ENCODE measurements around the gene E2F4. TPM values are rescaled to one million over a fixed set of nuclear protein-coding genes. Genes with fewer than 3 reads are reported as not detected.

Gene E2F4
- polyA plus RNA-seq, 1 donor (not counting 4 experiments of a cell fraction or from before 2014, with no cell fraction given) = 64.7 TPM

GRCh38 chr16:67157892-67158635 is 33.9 kb upstream of the E2F4 start:
- Histone ChIP-seq H3K4me3 (ENCODE audit: control insufficient read depth in 2 of 3, extremely low read depth in 1 of 3, insufficient read depth in 2 of 3, low read depth in 1 of 3, low read length in 3 of 3) (no peak overlapping the region), H3K9me3 (ENCODE audit: control insufficient read depth, low read depth, low read length) (no peaks in the 10 kb centered on the region), H3K4me1 (ENCODE audit: control insufficient read depth, extremely low read depth, insufficient read depth, low read length) (peaks cover 18% of the 10 kb centered on the region), H3K36me3 (ENCODE audit: control insufficient read depth in 2 of 2, extremely low read depth in 1 of 2, insufficient read depth in 2 of 2, low read length in 2 of 2) (peaks cover 0 to 5% of the 10 kb centered on the region in 2 experiments), H3K9me1 (ENCODE audit: control insufficient read depth, extremely low read depth, insufficient read depth, low read length) (peaks cover 3% of the 10 kb centered on the region), H3K79me2 (ENCODE audit: control insufficient read depth, insufficient read depth, low read length) (no peaks in the 10 kb centered on the region), H3K27me3 (ENCODE audit: control insufficient read depth, extremely low read depth, insufficient read depth, low read length) (peaks cover 4% of the 10 kb centered on the region), H3K4me2 (ENCODE audit: control insufficient read depth, extremely low read depth, insufficient read depth, low read depth, low read length) (no peak overlapping the region), H3K9ac (ENCODE audit: control insufficient read depth, extremely low read depth, insufficient read depth, low read length) (no peak overlapping the region), H3K27ac (ENCODE audit: control insufficient read depth, insufficient read depth, low read length) (no peak overlapping the region), H4K20me1 (ENCODE audit: control insufficient read depth, extremely low read depth, insufficient read depth, low read length) (peaks cover 7% of the 10 kb centered on the region), H2AFZ (ENCODE audit: control insufficient read depth, low read length) (no peak overlapping the region)
- dilution Hi-C loops (cut with MboI; ENCODE audit: extremely low pct_ligation_motif_present, low sequenced_read_pairs) = no loop called here
- FAIRE-seq (no peak), DNase-seq (ENCODE audit: low read depth, low spot score) (no peak)
- TF ChIP-seq, protein P1, sequence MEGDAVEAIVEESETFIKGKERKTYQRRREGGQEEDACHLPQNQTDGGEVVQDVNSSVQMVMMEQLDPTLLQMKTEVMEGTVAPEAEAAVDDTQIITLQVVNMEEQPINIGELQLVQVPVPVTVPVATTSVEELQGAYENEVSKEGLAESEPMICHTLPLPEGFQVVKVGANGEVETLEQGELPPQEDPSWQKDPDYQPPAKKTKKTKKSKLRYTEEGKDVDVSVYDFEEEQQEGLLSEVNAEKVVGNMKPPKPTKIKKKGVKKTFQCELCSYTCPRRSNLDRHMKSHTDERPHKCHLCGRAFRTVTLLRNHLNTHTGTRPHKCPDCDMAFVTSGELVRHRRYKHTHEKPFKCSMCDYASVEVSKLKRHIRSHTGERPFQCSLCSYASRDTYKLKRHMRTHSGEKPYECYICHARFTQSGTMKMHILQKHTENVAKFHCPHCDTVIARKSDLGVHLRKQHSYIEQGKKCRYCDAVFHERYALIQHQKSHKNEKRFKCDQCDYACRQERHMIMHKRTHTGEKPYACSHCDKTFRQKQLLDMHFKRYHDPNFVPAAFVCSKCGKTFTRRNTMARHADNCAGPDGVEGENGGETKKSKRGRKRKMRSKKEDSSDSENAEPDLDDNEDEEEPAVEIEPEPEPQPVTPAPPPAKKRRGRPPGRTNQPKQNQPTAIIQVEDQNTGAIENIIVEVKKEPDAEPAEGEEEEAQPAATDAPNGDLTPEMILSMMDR (optimal IDR thresholded peaks at IDR 0.05 in 1 of 3, IDR thresholded peaks at IDR 0.05 in 1 of 3, conservative IDR thresholded peaks at IDR 0.05 in 1 of 3; ENCODE audit: extremely low read depth in 1 of 3, insufficient read depth in 2 of 3, low read length in 3 of 3) = no peak
- TF ChIP-seq EZH2 (IDR thresholded peaks at IDR 0.05; ENCODE audit: low read length) = no peak

DNA sequence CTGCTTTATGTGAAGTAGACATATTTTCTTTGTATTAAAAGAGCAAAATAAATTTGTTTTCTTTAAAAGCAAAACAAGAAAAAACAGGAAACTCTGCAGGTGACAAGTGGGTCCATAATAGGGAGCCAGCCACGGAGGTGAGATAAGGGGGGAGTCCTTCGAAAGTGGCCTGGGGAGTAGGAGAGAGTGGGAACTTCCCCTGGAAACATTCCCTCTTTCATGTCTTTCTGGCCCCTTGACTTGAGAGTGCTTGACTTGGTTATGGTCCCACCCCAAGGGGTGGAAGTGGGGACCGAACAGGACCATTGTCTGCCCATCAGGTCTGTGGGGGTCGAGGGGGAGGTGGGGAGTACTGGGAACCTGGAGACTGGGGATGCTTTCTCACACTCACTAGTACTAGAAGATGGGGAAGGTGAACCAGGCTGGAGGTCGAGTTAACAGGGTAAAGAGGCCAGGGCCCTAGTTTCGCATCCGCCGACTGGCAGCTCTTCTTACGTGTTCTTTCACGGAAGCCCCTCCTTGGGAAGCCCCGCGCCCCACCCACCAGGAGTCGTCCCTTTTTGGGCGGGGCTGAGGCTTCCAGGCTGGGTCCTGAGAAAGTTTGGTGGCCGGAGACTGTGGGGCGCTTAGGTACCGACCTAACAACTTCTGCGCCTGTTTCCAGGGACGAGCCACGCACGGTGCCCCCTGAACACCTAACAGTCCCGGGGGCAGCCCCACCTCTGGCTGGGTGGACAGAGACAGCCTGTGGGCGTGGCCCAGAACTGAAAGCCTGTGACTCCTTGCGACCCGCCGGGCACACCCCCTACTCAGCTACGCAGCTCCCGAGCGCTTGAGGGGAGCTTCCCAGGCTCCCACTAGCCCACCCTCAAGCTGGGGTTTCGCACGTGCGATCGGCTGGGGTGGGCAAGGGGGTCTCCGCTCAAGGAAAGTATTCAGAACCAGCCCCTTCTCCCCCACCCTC is 33.0 kb upstream of the E2F4 start:
- H3K36me3 ChIP-seq (ENCODE audit: control insufficient read depth in 2 of 2, extremely low read depth in 1 of 2, insufficient read depth in 2 of 2, low read length in 2 of 2) = peaks cover 0 to 5% of the 10 kb centered on the region in 2 experiments
- peak overlapping the region; percentile 56 for H3K27ac ChIP-seq (ENCODE audit: control insufficient read depth, insufficient read depth, low read length)
- dilution Hi-C loops (cut with MboI; ENCODE audit: extremely low pct_ligation_motif_present, low sequenced_read_pairs) = no loop called here
- no peak for DNase-seq (ENCODE audit: low read depth, low spot score)
- H3K9me3 ChIP-seq (ENCODE audit: control insufficient read depth, low read depth, low read length) = no peaks in the 10 kb centered on the region
- H3K4me3 ChIP-seq (ENCODE audit: control insufficient read depth in 2 of 3, extremely low read depth in 1 of 3, insufficient read depth in 2 of 3, low read depth in 1 of 3, low read length in 3 of 3) = peak overlapping the region; percentile 73 to 93 (median 80)
- H2AFZ ChIP-seq (ENCODE audit: control insufficient read depth, low read length) = peak overlapping the region; percentile 92
- TF ChIP-seq, protein P1 (optimal IDR thresholded peaks at IDR 0.05 in 1 of 3, IDR thresholded peaks at IDR 0.05 in 1 of 3, conservative IDR thresholded peaks at IDR 0.05 in 1 of 3; ENCODE audit: extremely low read depth in 1 of 3, insufficient read depth in 2 of 3, low read length in 3 of 3) = no peak
- TF ChIP-seq EZH2 (IDR thresholded peaks at IDR 0.05; ENCODE audit: low read length) = no peak
- peaks cover 26% of the 10 kb centered on the region for H3K4me1 ChIP-seq (ENCODE audit: control insufficient read depth, extremely low read depth, insufficient read depth, low read length)
- peak overlapping the region; percentile 92 for H3K4me2 ChIP-seq (ENCODE audit: control insufficient read depth, extremely low read depth, insufficient read depth, low read depth, low read length)
- no peaks in the 10 kb centered on the region for H3K79me2 ChIP-seq (ENCODE audit: control insufficient read depth, insufficient read depth, low read length)
- FAIRE-seq = no peak
- peaks cover 7% of the 10 kb centered on the region for H4K20me1 ChIP-seq (ENCODE audit: control insufficient read depth, extremely low read depth, insufficient read depth, low read length)
- peak overlapping the region; percentile 88 for H3K9ac ChIP-seq (ENCODE audit: control insufficient read depth, extremely low read depth, insufficient read depth, low read length)
- peaks cover 7% of the 10 kb centered on the region for H3K27me3 ChIP-seq (ENCODE audit: control insufficient read depth, extremely low read depth, insufficient read depth, low read length)
- peaks cover 3% of the 10 kb centered on the region for H3K9me1 ChIP-seq (ENCODE audit: control insufficient read depth, extremely low read depth, insufficient read depth, low read length)
